ENCODE data around the gene FAM216A. TPM values are rescaled to one million over a fixed set of nuclear protein-coding genes. Genes with fewer than 3 reads are reported as not detected.
A peak's percentile ranks its signal among the peaks of the same experiment; 100 is the strongest.

Gene FAM216A
- polyA plus RNA-seq, 2 donors = 3.8 to 4.5 TPM

- WGBS, 2 donors = 78 to 81% methylated on average over 6 of the region's 6 CpGs
- Histone ChIP-seq H3K9me3 (ENCODE audit: control insufficient read depth in 2 of 2, insufficient read depth in 1 of 2, low read depth in 1 of 2, low read length in 1 of 2) (no peaks in the 10 kb centered on the region), H3K27ac (ENCODE audit: low read depth in 2 of 2, low read length in 1 of 2) (no peak overlapping the region), H3K4me1 (ENCODE audit: control insufficient read depth in 2 of 2, insufficient read depth in 2 of 2, low read length in 1 of 2) (peaks cover 3 to 11% of the 10 kb centered on the region in 2 donors), H3K36me3 (ENCODE audit: control insufficient read depth in 2 of 2, insufficient read depth in 2 of 2, low read length in 1 of 2) (peaks cover 2 to 11% of the 10 kb centered on the region in 2 donors), H3K27me3 (ENCODE audit: control insufficient read depth in 1 of 2, insufficient read depth in 2 of 2, low read length in 2 of 2) (no peaks in the 10 kb centered on the region), H3K4me3 (ENCODE audit: low read depth in 1 of 2, low read length in 2 of 2) (no peak overlapping the region)
Observed at GRCh38 chr12:110534811-110535210, 66.2 kb downstream of the FAM216A start.

- H3K27ac ChIP-seq (ENCODE audit: low read depth in 2 of 2, low read length in 1 of 2) = peak overlapping the region; percentile 88 to 90
- peaks cover 2 to 11% of the 10 kb centered on the region in 2 donors for H3K36me3 ChIP-seq (ENCODE audit: control insufficient read depth in 2 of 2, insufficient read depth in 2 of 2, low read length in 1 of 2)
- H3K4me3 ChIP-seq (ENCODE audit: low read depth in 1 of 2, low read length in 2 of 2) = no peak overlapping the region
- WGBS, 2 donors = 53 to 65% methylated on average over 4 of the region's 4 CpGs
- peaks cover 3 to 9% of the 10 kb centered on the region in 2 donors for H3K4me1 ChIP-seq (ENCODE audit: control insufficient read depth in 2 of 2, insufficient read depth in 2 of 2, low read length in 1 of 2)
- no peaks in the 10 kb centered on the region for H3K27me3 ChIP-seq (ENCODE audit: control insufficient read depth in 1 of 2, insufficient read depth in 2 of 2, low read length in 2 of 2)
- H3K9me3 ChIP-seq (ENCODE audit: control insufficient read depth in 2 of 2, insufficient read depth in 1 of 2, low read depth in 1 of 2, low read length in 1 of 2) = no peaks in the 10 kb centered on the region
Observed at GRCh38 chr12:110536834-110537604, 68.4 kb downstream of the FAM216A start.

GRCh38 chr12:110537605-110538409 lies 69.2 kb downstream of the FAM216A start:
- no peak overlapping the region for H3K4me3 ChIP-seq (ENCODE audit: low read depth in 1 of 2, low read length in 2 of 2)
- H3K9me3 ChIP-seq (ENCODE audit: control insufficient read depth in 2 of 2, insufficient read depth in 1 of 2, low read depth in 1 of 2, low read length in 1 of 2) = no peaks in the 10 kb centered on the region
- H3K36me3 ChIP-seq (ENCODE audit: control insufficient read depth in 2 of 2, insufficient read depth in 2 of 2, low read length in 1 of 2) = peaks cover 2 to 11% of the 10 kb centered on the region in 2 donors
- H3K27me3 ChIP-seq (ENCODE audit: control insufficient read depth in 1 of 2, insufficient read depth in 2 of 2, low read length in 2 of 2) = no peaks in the 10 kb centered on the region
- peak overlapping the region; percentile 88 to 90 for H3K27ac ChIP-seq (ENCODE audit: low read depth in 2 of 2, low read length in 1 of 2)
- H3K4me1 ChIP-seq (ENCODE audit: control insufficient read depth in 2 of 2, insufficient read depth in 2 of 2, low read length in 1 of 2) = peaks cover 3 to 7% of the 10 kb centered on the region in 2 donors
- WGBS, 2 donors = 48 to 63% methylated on average over 9 of the region's 9 CpGs

- WGBS, 2 donors = 77 to 82% methylated on average over 5 of the region's 5 CpGs
- H3K27me3 ChIP-seq (ENCODE audit: control insufficient read depth in 1 of 2, insufficient read depth in 2 of 2, low read length in 2 of 2) = no peaks in the 10 kb centered on the region
- H3K4me1 ChIP-seq (ENCODE audit: control insufficient read depth in 2 of 2, insufficient read depth in 2 of 2, low read length in 1 of 2) = peaks cover 3 to 9% of the 10 kb centered on the region in 2 donors
- H3K4me3 ChIP-seq (ENCODE audit: low read depth in 1 of 2, low read length in 2 of 2) = no peak overlapping the region
- peak overlapping the region; percentile 76 to 90 for H3K27ac ChIP-seq (ENCODE audit: low read depth in 2 of 2, low read length in 1 of 2)
- H3K9me3 ChIP-seq (ENCODE audit: control insufficient read depth in 2 of 2, insufficient read depth in 1 of 2, low read depth in 1 of 2, low read length in 1 of 2) = no peaks in the 10 kb centered on the region
- peaks cover 2 to 11% of the 10 kb centered on the region in 2 donors for H3K36me3 ChIP-seq (ENCODE audit: control insufficient read depth in 2 of 2, insufficient read depth in 2 of 2, low read length in 1 of 2)
Observed at GRCh38 chr12:110538869-110539622, 70.4 kb downstream of the FAM216A start.

Other genes starting within 250 kb of the FAM216A start
- 100 to 1,000 TPM in 1 of 2 donors, 10 to 100 TPM in 1; 40.7 to 102 TPM for gene ATP2A2, start 187.6 kb upstream of the FAM216A start, polyA plus RNA-seq
- 10 to 100 TPM; 49.6 to 75.8 TPM for gene ANAPC7, start 65.1 kb upstream of the FAM216A start, polyA plus RNA-seq
- 100 to 1,000 TPM; 395 to 601 TPM for gene ARPC3, start 18.5 kb upstream of the FAM216A start, polyA plus RNA-seq
- gene GPN3, start 588 bp upstream of the FAM216A start, polyA plus RNA-seq = 10 to 100 TPM in 1 of 2 donors, 1 to 10 TPM in 1; 8.8 to 14.8 TPM
- 100 to 1,000 TPM; 161 to 188 TPM for gene VPS29, start 33.3 kb downstream of the FAM216A start, polyA plus RNA-seq
- under 1 TPM; 0.20 to 0.28 TPM for gene RAD9B, start 33.5 kb downstream of the FAM216A start, polyA plus RNA-seq
- gene PPTC7, start 114.5 kb downstream of the FAM216A start, polyA plus RNA-seq = 1 to 10 TPM; 4.7 to 9.4 TPM
- gene TCTN1, start 145.3 kb downstream of the FAM216A start, polyA plus RNA-seq = 10 to 100 TPM in 1 of 2 donors, 1 to 10 TPM in 1; 9.2 to 14.7 TPM
- gene HVCN1, start 220.3 kb downstream of the FAM216A start, polyA plus RNA-seq = 1 to 10 TPM; 1.3 to 1.4 TPM